Inflammatory macrophage (primary cell): Measurements from ENCODE around the gene AMMECR1.

Experiments used
- DNase-seq, 2 donors: peaks; one replicate each; pipeline ENCODE4 v3.0.0-alpha.2; 2020 to 2022

The AMMECR1 gene

GRCh38 chrX:110310896-110311295, 7.0 kb downstream of the AMMECR1 start:
- DNase-seq = no peak

GRCh38 chrX:110310000-110310790, 7.7 kb downstream of the AMMECR1 start:
- DNase-seq = no peak

- DNase-seq = no peak
Observed at GRCh38 chrX:110308220-110308619, 9.7 kb downstream of the AMMECR1 start.

GRCh38 chrX:110304884-110305283, 13.0 kb downstream of the AMMECR1 start:
- DNase-seq = no peak

- DNase-seq = no peak
Observed at GRCh38 chrX:110304371-110304770, 13.5 kb downstream of the AMMECR1 start.

GRCh38 chrX:110302975-110303374, 14.9 kb downstream of the AMMECR1 start:
- no peak for DNase-seq

GRCh38 chrX:110301194-110301593, 16.7 kb downstream of the AMMECR1 start:
- no peak for DNase-seq

- no peak for DNase-seq
Observed at GRCh38 chrX:110294087-110294486, 23.8 kb downstream of the AMMECR1 start.

GRCh38 chrX:110293658-110294057, 24.2 kb downstream of the AMMECR1 start:
- DNase-seq = no peak

GRCh38 chrX:110287605-110288004, 30.3 kb downstream of the AMMECR1 start:
- no peak for DNase-seq

GRCh38 chrX:110286106-110286505, 31.8 kb downstream of the AMMECR1 start:
- DNase-seq = peak; percentile 5 to 14

GRCh38 chrX:110284159-110284558, 33.7 kb downstream of the AMMECR1 start:
- no peak for DNase-seq

- DNase-seq = no peak
Observed at GRCh38 chrX:110282922-110283321, 35.0 kb downstream of the AMMECR1 start.

- no peak for DNase-seq
Observed at GRCh38 chrX:110281377-110281776, 36.5 kb downstream of the AMMECR1 start.

- DNase-seq = no peak
Observed at GRCh38 chrX:110280954-110281353, 36.9 kb downstream of the AMMECR1 start.

- DNase-seq = no peak
Observed at GRCh38 chrX:110277609-110278008, 40.3 kb downstream of the AMMECR1 start.

- DNase-seq = peak in 1 of 2 donors; percentile 2
Observed at GRCh38 chrX:110276778-110277177, 41.1 kb downstream of the AMMECR1 start.

GRCh38 chrX:110268886-110269285, 49.0 kb downstream of the AMMECR1 start:
- no peak for DNase-seq

GRCh38 chrX:110268395-110268794, 49.5 kb downstream of the AMMECR1 start:
- no peak for DNase-seq

- no peak for DNase-seq
Observed at GRCh38 chrX:110267874-110268273, 50.0 kb downstream of the AMMECR1 start.

- no peak for DNase-seq
Observed at GRCh38 chrX:110265661-110266060, 52.2 kb downstream of the AMMECR1 start.

- DNase-seq = no peak
Observed at GRCh38 chrX:110259117-110259516, 58.8 kb downstream of the AMMECR1 start.

GRCh38 chrX:110258552-110258951, 59.3 kb downstream of the AMMECR1 start:
- no peak for DNase-seq

GRCh38 chrX:110257889-110258288, 60.0 kb downstream of the AMMECR1 start:
- DNase-seq = no peak

- DNase-seq = no peak
Observed at GRCh38 chrX:110252711-110253110, 65.2 kb downstream of the AMMECR1 start.
